Testis (tissue), 3 donors: ENCODE data around the gene WDR49. TPM values are rescaled to one million over a fixed set of nuclear protein-coding genes. Genes with fewer than 3 reads are reported as not detected.

Experiments
- DNase-seq: peaks from one replicate; pipeline ENCODE4 v3.0.0-alpha.2; 2019
- H3K27ac ChIP-seq, 2 donors: fragments of 200-600 bp; sonication (generic); one replicate each; pipeline ENCODE4 v1.5.1; 2019
- H3K27me3 ChIP-seq: fragments of 200-600 bp; sonication (generic); one replicate; pipeline ENCODE4 v1.5.1; 2019
- H3K36me3 ChIP-seq: fragments of 200-600 bp; sonication (generic); one replicate; pipeline ENCODE4 v1.5.1; 2017; ENCODE audit warnings: low read depth; ENCODE audit errors: missing control alignments
- H3K4me1 ChIP-seq: fragments of 200-600 bp; sonication (generic); one replicate; pipeline ENCODE4 v1.5.1; 2019
- H3K4me3 ChIP-seq, 2 donors: fragments of 200-600 bp; sonication (generic); one replicate each; pipeline ENCODE4 v1.5.1; 2017 to 2019
- H3K9me3 ChIP-seq: fragments of 200-600 bp; sonication (generic); one replicate; pipeline ENCODE4 v1.5.1; 2017
- CTCF ChIP-seq, 3 experiments: fragments of 450-650 bp in 2 of 3; fragments of 200-600 bp in 1 of 3; sonication (generic) in 1 of 3; IDR thresholded peaks; one replicate each; pipeline ENCODE4 v1.5.1; 2016 to 2019; ENCODE audit warnings: antibody characterized with exemption in 3 of 3, mild to moderate bottlenecking in 2 of 3, moderate library complexity in 1 of 3
- POLR2A ChIP-seq: fragments of 450-650 bp; IDR thresholded peaks from one replicate; pipeline ENCODE4 v1.6.1; 2017; ENCODE audit warnings: antibody characterized with exemption, mild to moderate bottlenecking, moderate library complexity
- WGBS, 2 donors: methylation state at CpG; one replicate each; pipeline ENCODE4 v1.1.5; 2018; 5-methylcytosine and 5-hydroxymethylcytosine counted together
- intact Hi-C: fragments of 100-400 bp; cut with DNase I; formaldehyde crosslinking; loops from one replicate; pipeline ENCODE4 v1.15.1; 2023; ENCODE audit warnings: low total_unique reads
- polyA plus RNA-seq: library from polyadenylated mRNA; stranded (reverse); fragments of 350-450 nt; fragmentation: Illumina TruSeq; extraction: RNeasy Lipid Tissue Mini Kit (QIAGEN cat#74804); gene quantifications from one replicate; pipeline ENCODE4 v1.2.3, GENCODE V29; 2014; ENCODE audit warnings: low read depth, low replicate concordance; ENCODE audit not compliant: insufficient read depth
- total RNA-seq, 2 donors: library from RNA; depleted of rRNA; stranded (reverse); fragments of >200 nt; gene quantifications; one replicate each; pipeline ENCODE4 v1.2.3, GENCODE V29; 2016

The WDR49 gene
- total and polyA plus RNA-seq, 3 donors from 2014 or later, result 0.55 to 0.93 (median 0.83) TPM

GRCh38 chr3:167520266-167521005, 133.3 kb downstream of the WDR49 start:
- Histone ChIP-seq H3K27ac (no peak overlapping the region), H3K4me1 (no peaks in the 10 kb centered on the region), H3K9me3 (no peaks in the 10 kb centered on the region), H3K4me3 (no peak overlapping the region), H3K36me3 (no peaks in the 10 kb centered on the region), H3K27me3 (no peaks in the 10 kb centered on the region)
- 93% methylated on average over 2 of the region's 2 CpGs for WGBS, 2 donors
- no peak for DNase-seq
- intact Hi-C loops, result no loop called here
- no peak for TF ChIP-seq CTCF (IDR thresholded peaks at IDR 0.05)
- no peak for TF ChIP-seq POLR2A

- intact Hi-C loops, result no loop called here
- Histone ChIP-seq H3K4me1 (no peaks in the 10 kb centered on the region), H3K36me3 (no peaks in the 10 kb centered on the region), H3K9me3 (no peaks in the 10 kb centered on the region), H3K4me3 (no peak overlapping the region), H3K27ac (no peak overlapping the region), H3K27me3 (no peaks in the 10 kb centered on the region)
- 94 to 96% methylated on average over 1 of the region's 1 CpG for WGBS, 2 donors
- no peak for TF ChIP-seq CTCF (IDR thresholded peaks at IDR 0.05)
- TF ChIP-seq POLR2A, result no peak
- no peak for DNase-seq
Observed at GRCh38 chr3:167507954-167508353, 145.8 kb downstream of the WDR49 start.

GRCh38 chr3:167502401-167502800, 151.3 kb downstream of the WDR49 start:
- Histone ChIP-seq H3K36me3 (no peaks in the 10 kb centered on the region), H3K27me3 (no peaks in the 10 kb centered on the region), H3K4me3 (no peak overlapping the region), H3K4me1 (no peaks in the 10 kb centered on the region), H3K27ac (no peak overlapping the region), H3K9me3 (no peaks in the 10 kb centered on the region)
- no peak for DNase-seq
- intact Hi-C loops, result no loop called here
- TF ChIP-seq POLR2A, result no peak
- no peak for TF ChIP-seq CTCF (IDR thresholded peaks at IDR 0.05)
- 78 to 81% methylated on average over 2 of the region's 2 CpGs for WGBS, 2 donors

- no peak for TF ChIP-seq CTCF (IDR thresholded peaks at IDR 0.05)
- no peak for TF ChIP-seq POLR2A
- Histone ChIP-seq H3K4me3 (no peak overlapping the region), H3K27ac (no peak overlapping the region), H3K27me3 (no peaks in the 10 kb centered on the region), H3K4me1 (no peaks in the 10 kb centered on the region), H3K9me3 (no peaks in the 10 kb centered on the region), H3K36me3 (no peaks in the 10 kb centered on the region)
- DNase-seq, result no peak
- intact Hi-C loops, result no loop called here
- 84 to 87% methylated on average over 3 of the region's 3 CpGs for WGBS, 2 donors
Observed at GRCh38 chr3:167501941-167502340, 151.8 kb downstream of the WDR49 start.

- no peak for DNase-seq
- no peak overlapping the region for H3K4me3 ChIP-seq
- no peaks in the 10 kb centered on the region for H3K4me1 ChIP-seq
- H3K27ac ChIP-seq, result no peak overlapping the region
- WGBS, 2 donors, result 94 to 97% methylated on average over 7 of the region's 7 CpGs
- H3K9me3 ChIP-seq, result no peaks in the 10 kb centered on the region
- intact Hi-C loops, result no loop called here
- TF ChIP-seq CTCF (IDR thresholded peaks at IDR 0.05) (no peak), POLR2A (no peak)
- H3K27me3 ChIP-seq, result no peaks in the 10 kb centered on the region
- H3K36me3 ChIP-seq, result no peaks in the 10 kb centered on the region
Observed at GRCh38 chr3:167497903-167498302, 155.8 kb downstream of the WDR49 start.
